HepG2 (cell line): Measurements from ENCODE around the gene CNOT1. TPM values are rescaled to one million over a fixed set of nuclear protein-coding genes. Genes with fewer than 3 reads are reported as not detected.
A peak's percentile ranks its signal among the peaks of the same experiment; 100 is the strongest.

Experiments used
- ARHGAP35 ChIP-seq: sonication (generic); formaldehyde crosslinking; IDR thresholded peaks from 2 replicates; pipeline ENCODE4 v1.9.0; 2022; ENCODE audit warnings: mild to moderate bottlenecking, inconsistent platforms, moderate library complexity, missing genetic modification reagents, borderline replicate concordance
- CAMTA2 ChIP-seq: sonication (generic); formaldehyde crosslinking; IDR thresholded peaks from 2 replicates; pipeline ENCODE4 v1.4.0; 2020; ENCODE audit warnings: mild to moderate bottlenecking, missing genetic modification reagents, borderline replicate concordance
- CREBL2 ChIP-seq: sonication (generic); formaldehyde crosslinking; IDR thresholded peaks from 2 replicates; pipeline ENCODE4 v1.8.1; 2023; ENCODE audit warnings: missing genetic modification reagents, mild to moderate bottlenecking, borderline replicate concordance
- ETV6 ChIP-seq: sonication (generic); formaldehyde crosslinking; conservative IDR thresholded peaks from 2 replicates; pipeline ENCODE4 v1.4.0; 2020; ENCODE audit warnings: missing genetic modification reagents
- FOSL1 ChIP-seq: sonication (generic); formaldehyde crosslinking; IDR thresholded peaks from 2 replicates; pipeline ENCODE4 v1.9.0; 2021; ENCODE audit warnings: missing genetic modification reagents, borderline replicate concordance
- HNRNPL ChIP-seq: fragments of 200-400 bp; formaldehyde crosslinking; IDR thresholded peaks from 2 replicates; pipeline ENCODE4 v1.6.1; 2017; ENCODE audit warnings: mild to moderate bottlenecking, low read depth, low read length
- HNRNPUL1 ChIP-seq: fragments of 200-400 bp; formaldehyde crosslinking; IDR thresholded peaks from 2 replicates; pipeline ENCODE4 v1.6.1; 2017; ENCODE audit warnings: low read depth, mild to moderate bottlenecking, low read length, moderate library complexity
- KDM4B ChIP-seq: sonication (generic); formaldehyde crosslinking; IDR thresholded peaks from 2 replicates; pipeline ENCODE4 v1.4.0; 2020; ENCODE audit warnings: missing genetic modification reagents
- KDM5A ChIP-seq: fragments of 200-600 bp; sonication (generic); IDR thresholded peaks from 2 replicates; pipeline ENCODE4 v1.7.0; 2018; ENCODE audit warnings: antibody characterized with exemption, mild to moderate bottlenecking, low read length, borderline replicate concordance
- LRRFIP1 ChIP-seq: sonication (generic); formaldehyde crosslinking; conservative IDR thresholded peaks from 2 replicates; pipeline ENCODE4 v1.4.0; 2020; ENCODE audit warnings: missing genetic modification reagents
- MEIS1 ChIP-seq: sonication (generic); formaldehyde crosslinking; IDR thresholded peaks from 2 replicates; pipeline ENCODE4 v1.9.0; 2021; ENCODE audit warnings: mild to moderate bottlenecking, missing genetic modification reagents, moderate library complexity, borderline replicate concordance
- TAF15 ChIP-seq: fragments of 200-400 bp; formaldehyde crosslinking; IDR thresholded peaks from one replicate; pipeline ENCODE4 v1.6.1; 2018; ENCODE audit warnings: mild to moderate bottlenecking, low read depth, low read length; ENCODE audit not compliant: poor library complexity, severe bottlenecking
- ZC3H13 ChIP-seq: sonication (generic); formaldehyde crosslinking; IDR thresholded peaks from 2 replicates; pipeline ENCODE4 v1.8.1; 2023; ENCODE audit warnings: mild to moderate bottlenecking, missing genetic modification reagents, moderate library complexity
- ZNF263 ChIP-seq: sonication (generic); formaldehyde crosslinking; IDR thresholded peaks from 2 replicates; pipeline ENCODE4 v1.4.0; 2020; ENCODE audit warnings: missing genetic modification reagents
- ZNF296 ChIP-seq: sonication (generic); formaldehyde crosslinking; conservative IDR thresholded peaks from 2 replicates; pipeline ENCODE4 v1.5.0; 2020; ENCODE audit warnings: mild to moderate bottlenecking, missing genetic modification reagents
- ZNF451 ChIP-seq: sonication (generic); formaldehyde crosslinking; IDR thresholded peaks from 2 replicates; pipeline ENCODE4 v1.5.0; 2020; ENCODE audit warnings: mild to moderate bottlenecking, missing genetic modification reagents
- ZNF563 ChIP-seq: sonication (generic); formaldehyde crosslinking; IDR thresholded peaks from 2 replicates; pipeline ENCODE4 v1.8.0; 2022; ENCODE audit warnings: mild to moderate bottlenecking, moderate library complexity, missing genetic modification reagents
- ZNF614 ChIP-seq: IDR thresholded peaks from 2 replicates; pipeline ENCODE4 v1.6.1; 2018; ENCODE audit warnings: missing biosample characterization, missing genetic modification reagents, inconsistent platforms, borderline replicate concordance
- ZSCAN21 ChIP-seq: sonication (generic); formaldehyde crosslinking; IDR thresholded peaks from 2 replicates; pipeline ENCODE4 v1.8.0; 2022; ENCODE audit warnings: mild to moderate bottlenecking, missing genetic modification reagents, moderate library complexity, borderline replicate concordance
- polyA plus RNA-seq, 8 experiments: library from polyadenylated mRNA; depleted of rRNA in 3 of 8; stranded (reverse) in 7 of 8; unstranded in 1 of 8; fragments of >200 nt; fragmentation: Illumina TruSeq in 4 of 8; extraction: Trizol in 4 of 8; gene quantifications; 2 replicates each; pipeline versions ENCODE4 v1.2.1 to v1.2.3, GENCODE V29; 2011 to 2016; ENCODE audit warnings: low read depth in 4 of 8, missing spikeins in 1 of 8, mixed read lengths in 1 of 8; ENCODE audit not compliant: insufficient read depth in 1 of 8
- total RNA-seq, 5 experiments: library from RNA; depleted of rRNA; stranded (reverse); fragments of >200 nt; fragmentation: Illumina TruSeq; extraction: Trizol; gene quantifications; 2 replicates each; pipeline ENCODE4 v1.2.3, GENCODE V29; 2016; ENCODE audit warnings: low read depth in 1 of 5
- TF ChIP-seq, protein P1 (sequence below): sonication (generic); formaldehyde crosslinking; IDR thresholded peaks from 2 replicates; pipeline ENCODE4 v1.4.0; 2020; ENCODE audit warnings: low read depth, mild to moderate bottlenecking, missing genetic modification reagents
- TF ChIP-seq, protein P2 (sequence below): sonication (generic); formaldehyde crosslinking; IDR thresholded peaks from 2 replicates; pipeline ENCODE4 v1.4.0; 2020; ENCODE audit warnings: missing genetic modification reagents

CNOT1 gene
- total and polyA plus RNA-seq, 2 of the 13 experiments (the other 11 are each of a cell fraction or from before 2014, with no cell fraction given): 188 to 232 TPM

DNA sequence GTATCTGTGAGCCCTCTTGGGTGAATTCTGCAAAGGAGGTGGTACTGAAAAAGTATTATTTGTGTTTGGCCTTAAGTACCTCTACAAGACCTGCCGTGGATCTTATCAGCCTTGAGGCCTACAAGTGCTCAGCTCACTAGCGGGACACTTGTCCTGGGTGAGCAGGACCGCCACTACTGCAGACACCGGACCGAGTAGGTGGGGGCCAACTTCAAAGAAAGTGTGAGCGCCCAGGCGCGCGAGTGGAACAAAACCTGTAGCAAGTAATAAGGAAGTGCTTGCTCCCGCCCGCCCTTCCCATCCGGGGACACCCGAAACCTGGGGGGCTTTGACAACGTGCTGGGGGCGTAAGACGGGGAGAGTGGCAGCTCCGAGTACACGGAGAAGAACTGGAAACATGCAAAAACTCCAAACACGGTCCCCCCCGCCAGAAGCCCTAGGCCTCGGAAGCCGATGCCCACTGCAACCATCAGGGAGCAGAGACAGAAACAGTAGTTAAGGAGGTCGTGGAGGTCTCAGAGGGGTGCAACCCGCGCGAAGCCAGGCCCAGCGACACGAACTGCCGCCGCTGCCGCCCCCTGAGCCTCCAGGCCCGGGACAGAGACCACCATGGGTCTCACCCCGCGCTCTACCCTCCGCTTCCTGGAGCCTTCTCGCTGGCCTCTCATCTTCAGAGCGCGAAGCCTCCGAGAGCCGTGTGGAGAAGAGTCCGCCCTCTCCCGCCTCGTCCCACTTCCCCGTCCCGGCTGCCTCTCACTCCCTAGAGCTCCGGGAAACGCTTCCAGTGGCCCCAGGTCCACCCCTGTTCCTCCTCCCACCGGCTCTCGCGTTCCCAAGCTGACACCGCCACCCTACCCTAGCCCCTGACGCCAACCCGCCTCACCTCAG is 537 bp downstream of the CNOT1 start (continued):
- TF ChIP-seq LRRFIP1 (0 out of 2 replicates have a peak, but pooled peaks have one; percentile 85), CAMTA2 (CRISPR knock-in tag) (peak; percentile 74), ZC3H13 (CRISPR knock-in tag) (peak; percentile 59; the same call in 1 of the 2 replicates), MEIS1 (CRISPR knock-in tag) (peak; percentile 11; the same call in 1 of the 2 replicates), CREBL2 (CRISPR knock-in tag) (0 out of 2 replicates have a peak, but pooled peaks have one; percentile 37), ZNF296 (CRISPR knock-in tag) (peak; percentile 81), HNRNPUL1 (no peak), ZNF263 (0 out of 2 replicates have a peak, but pooled peaks have one; percentile 1), HNRNPL (peak; percentile 64; the same call in 1 of the 2 replicates), ZNF451 (CRISPR knock-in tag) (0 out of 2 replicates have a peak, but pooled peaks have one; percentile 2), ETV6 (CRISPR knock-in tag) (no peak; the same call in 1 of the 2 replicates), ARHGAP35 (peak; percentile 5; the same call in 1 of the 2 replicates), ZNF614 (CRISPR knock-in tag) (0 out of 2 replicates have a peak, but pooled peaks have one; percentile 22), TAF15 (peak; percentile 65), KDM4B (CRISPR knock-in tag) (peak; percentile 51), FOSL1 (CRISPR knock-in tag) (0 out of 2 replicates have a peak, but pooled peaks have one; percentile 13), KDM5A (0 out of 2 replicates have a peak, but pooled peaks have one; percentile 29), ZSCAN21 (CRISPR knock-in tag) (no peak; the same call in 1 of the 2 replicates), ZNF563 (CRISPR knock-in tag) (peak; percentile 8; the same call in 1 of the 2 replicates)
- TF ChIP-seq, protein P1, sequence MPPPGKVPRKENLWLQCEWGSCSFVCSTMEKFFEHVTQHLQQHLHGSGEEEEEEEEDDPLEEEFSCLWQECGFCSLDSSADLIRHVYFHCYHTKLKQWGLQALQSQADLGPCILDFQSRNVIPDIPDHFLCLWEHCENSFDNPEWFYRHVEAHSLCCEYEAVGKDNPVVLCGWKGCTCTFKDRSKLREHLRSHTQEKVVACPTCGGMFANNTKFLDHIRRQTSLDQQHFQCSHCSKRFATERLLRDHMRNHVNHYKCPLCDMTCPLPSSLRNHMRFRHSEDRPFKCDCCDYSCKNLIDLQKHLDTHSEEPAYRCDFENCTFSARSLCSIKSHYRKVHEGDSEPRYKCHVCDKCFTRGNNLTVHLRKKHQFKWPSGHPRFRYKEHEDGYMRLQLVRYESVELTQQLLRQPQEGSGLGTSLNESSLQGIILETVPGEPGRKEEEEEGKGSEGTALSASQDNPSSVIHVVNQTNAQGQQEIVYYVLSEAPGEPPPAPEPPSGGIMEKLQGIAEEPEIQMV (CRISPR knock-in tag): peak; percentile 73; the same call in 1 of the 2 replicates
- TF ChIP-seq, protein P2, sequence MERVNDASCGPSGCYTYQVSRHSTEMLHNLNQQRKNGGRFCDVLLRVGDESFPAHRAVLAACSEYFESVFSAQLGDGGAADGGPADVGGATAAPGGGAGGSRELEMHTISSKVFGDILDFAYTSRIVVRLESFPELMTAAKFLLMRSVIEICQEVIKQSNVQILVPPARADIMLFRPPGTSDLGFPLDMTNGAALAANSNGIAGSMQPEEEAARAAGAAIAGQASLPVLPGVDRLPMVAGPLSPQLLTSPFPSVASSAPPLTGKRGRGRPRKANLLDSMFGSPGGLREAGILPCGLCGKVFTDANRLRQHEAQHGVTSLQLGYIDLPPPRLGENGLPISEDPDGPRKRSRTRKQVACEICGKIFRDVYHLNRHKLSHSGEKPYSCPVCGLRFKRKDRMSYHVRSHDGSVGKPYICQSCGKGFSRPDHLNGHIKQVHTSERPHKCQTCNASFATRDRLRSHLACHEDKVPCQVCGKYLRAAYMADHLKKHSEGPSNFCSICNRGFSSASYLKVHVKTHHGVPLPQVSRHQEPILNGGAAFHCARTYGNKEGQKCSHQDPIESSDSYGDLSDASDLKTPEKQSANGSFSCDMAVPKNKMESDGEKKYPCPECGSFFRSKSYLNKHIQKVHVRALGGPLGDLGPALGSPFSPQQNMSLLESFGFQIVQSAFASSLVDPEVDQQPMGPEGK (CRISPR knock-in tag): peak; percentile 87
